T-cell (primary cell): Measurements from ENCODE around the gene SHC2. TPM values are rescaled to one million over a fixed set of nuclear protein-coding genes. Genes with fewer than 3 reads are reported as not detected.

Experiments used
- ATAC-seq, 4 experiments: fragments of 200-7000 bp in 3 of 4; fragments of 150-1000 bp in 1 of 4; cut with Tn5 transposase; replicated peaks in 1 of 4; 1 replicate in 3 of 4; 2 replicates in 1 of 4; pipeline ENCODE4 v1.10.0; 2021; ENCODE audit warnings: moderate library complexity in 3 of 4, mild to moderate bottlenecking in 2 of 4, moderate number of reproducible peaks in 1 of 4
- CTCF ChIA-PET, 2 donors: fragments of 300-600 bp; sonication (Branson Sonifier 250); formaldehyde crosslinking; loops; one replicate each; lab custom pipeline; 2022; ENCODE audit warnings: antibody characterized with exemption in 2 of 2; lab: Charles Lee
- POLR2A ChIA-PET, 2 donors: fragments of 300-600 bp; sonication (Branson Sonifier 250); formaldehyde crosslinking; loops; one replicate each; lab custom pipeline; 2022; ENCODE audit warnings: antibody characterized with exemption in 2 of 2; lab: Charles Lee
- DNase-seq, 35 experiments: peaks; one replicate each; pipeline versions ENCODE4 v3.0.0 to v3.0.0-alpha.2; 2013 to 2023
- H3K27ac ChIP-seq: one replicate; pipeline ENCODE4 v1.5.1; 2013; ENCODE audit warnings: low read length
- H3K27me3 ChIP-seq, 2 experiments: replicated peaks in 1 of 2; 1 replicate in 1 of 2; 2 replicates in 1 of 2; pipeline versions ENCODE4 v1.6.1 to v1.7.0; 2013; ENCODE audit warnings: low read length in 1 of 2, mixed read lengths in 1 of 2; ENCODE audit not compliant: control insufficient read depth in 2 of 2, insufficient read depth in 2 of 2; ENCODE audit errors: extremely low read depth in 1 of 2
- H3K36me3 ChIP-seq, 2 donors: 1 replicate in 1 of 2; 2 replicates in 1 of 2; pipeline versions ENCODE4 v1.6.1 to v1.7.0; 2013; ENCODE audit warnings: low read length in 1 of 2; ENCODE audit not compliant: control insufficient read depth in 2 of 2, insufficient read depth in 1 of 2; ENCODE audit errors: extremely low read depth in 1 of 2
- H3K4me1 ChIP-seq, 2 experiments: 1 replicate in 1 of 2; 2 replicates in 1 of 2; pipeline versions ENCODE4 v1.6.1 to v1.7.0; 2013; ENCODE audit warnings: low read length in 2 of 2, mixed read lengths in 1 of 2; ENCODE audit not compliant: insufficient read depth in 2 of 2, control insufficient read depth in 1 of 2; ENCODE audit errors: extremely low read depth in 1 of 2
- H3K4me3 ChIP-seq, 2 donors: 1 replicate in 1 of 2; 2 replicates in 1 of 2; pipeline versions ENCODE4 v1.5.1 to v1.7.0; 2013; ENCODE audit warnings: mild to moderate bottlenecking in 2 of 2, low read length in 1 of 2, moderate library complexity in 1 of 2; ENCODE audit not compliant: control insufficient read depth in 1 of 2; ENCODE audit errors: extremely low read depth in 1 of 2
- H3K9me3 ChIP-seq: 2 replicates; pipeline ENCODE4 v1.7.0; 2013
- H3K27ac Mint-ChIP-seq, 2 donors: one replicate each; pipeline ENCODE4 v1.8.0; 2020 to 2021; ENCODE audit warnings: mild to moderate bottlenecking in 2 of 2, mixed read lengths in 2 of 2
- H3K27me3 Mint-ChIP-seq, 2 donors: one replicate each; pipeline ENCODE4 v1.8.0; 2021 to 2022; ENCODE audit warnings: mixed read lengths in 2 of 2
- H3K36me3 Mint-ChIP-seq: one replicate; pipeline ENCODE4 v1.8.0; 2021; ENCODE audit warnings: mixed read lengths
- H3K4me1 Mint-ChIP-seq, 3 donors: one replicate each; pipeline ENCODE4 v1.8.0; 2020 to 2022; ENCODE audit warnings: mixed read lengths in 3 of 3, mild to moderate bottlenecking in 1 of 3
- H3K4me3 Mint-ChIP-seq, 3 donors: one replicate each; pipeline ENCODE4 v1.8.0; 2020 to 2022; ENCODE audit warnings: mild to moderate bottlenecking in 3 of 3, mixed read lengths in 3 of 3, moderate library complexity in 3 of 3
- H3K9me3 Mint-ChIP-seq, 3 donors: one replicate each; pipeline ENCODE4 v1.8.0; 2020 to 2022; ENCODE audit warnings: mixed read lengths in 3 of 3
- WGBS: methylation state at CpG from one replicate; pipeline ENCODE4 v1.1.5; 2013; ENCODE audit warnings: missing lambda C conversion rate; ENCODE audit not compliant: insufficient coverage; 5-methylcytosine and 5-hydroxymethylcytosine counted together
- total RNA-seq, 35 experiments: library from RNA in 6 of 35; stranded (reverse) in 6 of 35; fragments of 120-200 nt in 1 of 35; gene quantifications; one replicate each; pipeline versions ENCODE4 v1.2.1 to v1.2.4 and lab custom pipeline; 2013 to 2026

Gene SHC2
- total RNA-seq, 5 donors from 2014 or later (not counting 1 experiment from before 2014, with no cell fraction given), result 0.66 to 4.4 (median 3.4) TPM

DNA sequence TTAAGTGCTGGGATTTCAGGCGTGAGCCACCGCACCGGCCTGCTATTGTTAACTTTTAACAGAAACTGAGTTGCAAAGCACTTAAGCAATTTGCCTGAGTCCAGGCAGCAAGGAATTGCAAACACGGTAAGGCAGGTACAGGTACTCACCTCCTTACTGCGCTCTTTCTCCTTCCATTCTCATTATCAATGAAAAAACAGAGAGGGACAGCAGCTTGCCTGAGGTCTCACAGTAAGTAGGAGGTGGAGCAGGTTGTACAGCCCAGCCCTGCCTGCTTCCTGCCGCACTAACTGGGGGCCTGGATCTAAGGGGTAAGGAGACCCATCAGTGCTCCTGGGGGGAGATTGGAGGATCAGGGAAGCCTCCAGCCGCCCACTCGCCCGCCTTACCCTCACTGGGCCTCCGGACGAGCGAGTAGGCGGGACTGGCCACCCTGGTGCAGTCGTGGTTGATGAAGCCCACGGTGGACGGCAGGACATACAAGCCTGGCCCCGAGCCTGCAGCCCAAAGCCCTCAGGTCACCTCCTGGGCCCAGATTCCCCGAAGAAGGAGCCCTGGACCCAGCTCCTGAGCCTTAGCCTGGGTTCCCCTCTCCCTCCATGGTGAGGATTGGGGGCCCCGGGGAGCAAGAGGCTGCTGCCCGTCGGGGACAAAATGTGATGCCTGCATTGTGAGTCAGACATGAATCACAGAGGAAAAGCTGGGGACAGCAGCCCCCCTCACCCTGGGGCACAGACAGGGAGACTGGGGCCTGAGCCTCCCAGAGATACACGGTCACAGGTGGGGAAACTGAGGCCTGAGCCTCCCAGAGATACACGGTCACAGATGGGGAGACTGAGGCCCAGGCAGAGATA lies 11.4 kb upstream of the SHC2 start:
- Histone ChIP-seq H3K27ac (no peak overlapping the region), H3K9me3 (no peaks in the 10 kb centered on the region), H3K4me3 (no peak overlapping the region), H3K27me3 (peaks cover 0 to 21% of the 10 kb centered on the region in 2 experiments), H3K36me3 (no peaks in the 10 kb centered on the region), H3K4me1 (no peaks in the 10 kb centered on the region)
- ATAC-seq (no peak), DNase-seq (no peak)
- ChIA-PET POLR2A (no interaction called here), CTCF (interaction anchor here in 1 of 2 donors (0.6 kb wide), 1 partner anchor 120 kb away, joined by 3 read pairs; no protein-coding TSS in a partner anchor)
- Mint-ChIP-seq H3K4me1 (no peaks in the 10 kb centered on the region), H3K4me3 (no peak overlapping the region), H3K9me3 (no peaks in the 10 kb centered on the region), H3K27me3 (peaks cover 3 to 8% of the 10 kb centered on the region in 2 donors), H3K36me3 (no peaks in the 10 kb centered on the region), H3K27ac (no peak overlapping the region)
- 87% methylated on average over 15 of the region's 23 CpGs for whole genome bisulfite sequencing

DNA sequence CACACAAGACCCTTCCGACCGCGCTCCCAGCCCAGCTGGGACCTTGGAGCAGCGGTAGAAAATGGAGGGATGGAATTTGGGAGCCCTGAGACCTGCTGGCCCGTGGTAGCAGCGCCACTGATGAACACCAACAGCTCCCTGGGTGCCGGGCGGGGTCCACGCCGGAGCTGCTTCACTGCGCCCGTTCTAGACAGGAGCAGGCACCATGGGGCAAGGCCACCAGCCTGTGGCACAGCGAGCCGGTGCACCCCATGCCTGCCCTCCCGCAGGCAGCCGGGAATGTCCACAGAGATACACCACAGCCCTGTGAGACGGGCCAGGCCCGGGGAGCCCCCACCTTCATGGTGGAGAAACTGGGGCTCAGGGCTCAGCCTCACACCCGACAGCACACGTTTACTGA lies 9.9 kb upstream of the SHC2 start:
- CTCF ChIA-PET, result no interaction called here
- no peak for DNase-seq
- Mint-ChIP-seq H3K4me1 (no peaks in the 10 kb centered on the region), H3K4me3 (no peak overlapping the region), H3K9me3 (no peaks in the 10 kb centered on the region), H3K36me3 (no peaks in the 10 kb centered on the region), H3K27me3 (peaks cover 3 to 8% of the 10 kb centered on the region in 2 donors), H3K27ac (no peak overlapping the region)
- H3K27ac ChIP-seq, result no peak overlapping the region
- H3K9me3 ChIP-seq, result no peaks in the 10 kb centered on the region
- H3K4me1 ChIP-seq, result no peaks in the 10 kb centered on the region
- no peak for ATAC-seq
- H3K4me3 ChIP-seq, result no peak overlapping the region
- no peaks in the 10 kb centered on the region for H3K36me3 ChIP-seq
- 83% methylated on average over 15 of the region's 20 CpGs for WGBS
- H3K27me3 ChIP-seq, result peaks cover 0 to 21% of the 10 kb centered on the region in 2 experiments
- POLR2A ChIA-PET, result no interaction called here

DNA sequence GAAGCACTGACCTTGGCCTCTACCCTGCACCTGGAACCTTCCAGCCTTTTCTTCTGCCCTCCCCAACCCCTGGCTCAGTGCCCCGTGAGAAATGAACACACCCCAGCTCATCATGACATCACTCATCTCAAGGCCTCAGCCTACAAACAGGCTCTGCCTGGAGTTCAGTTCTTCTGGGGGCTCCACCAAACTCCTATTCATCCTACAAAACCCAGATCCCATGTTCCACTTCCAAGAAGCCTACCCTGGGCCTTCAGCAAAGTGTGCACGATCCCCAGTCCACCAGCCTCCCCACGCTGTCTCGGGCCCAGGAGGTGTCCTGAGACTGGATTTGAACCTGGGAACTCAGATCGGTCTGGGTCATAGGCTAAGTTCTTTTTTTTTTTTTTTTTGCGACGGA lies 9.0 kb upstream of the SHC2 start:
- POLR2A ChIA-PET, result no interaction called here
- no peaks in the 10 kb centered on the region for H3K4me1 ChIP-seq
- H3K9me3 ChIP-seq, result no peaks in the 10 kb centered on the region
- Mint-ChIP-seq H3K9me3 (no peaks in the 10 kb centered on the region), H3K36me3 (no peaks in the 10 kb centered on the region), H3K27me3 (peaks cover 0 to 3% of the 10 kb centered on the region in 2 donors), H3K4me1 (no peaks in the 10 kb centered on the region), H3K27ac (no peak overlapping the region), H3K4me3 (no peak overlapping the region)
- ATAC-seq (no peak), DNase-seq (no peak)
- H3K27me3 ChIP-seq, result peaks cover 0 to 14% of the 10 kb centered on the region in 2 experiments
- H3K36me3 ChIP-seq, result no peaks in the 10 kb centered on the region
- WGBS, result 73% methylated on average over 3 of the region's 7 CpGs
- H3K27ac ChIP-seq, result no peak overlapping the region
- CTCF ChIA-PET, result no interaction called here
- no peak overlapping the region for H3K4me3 ChIP-seq

DNA sequence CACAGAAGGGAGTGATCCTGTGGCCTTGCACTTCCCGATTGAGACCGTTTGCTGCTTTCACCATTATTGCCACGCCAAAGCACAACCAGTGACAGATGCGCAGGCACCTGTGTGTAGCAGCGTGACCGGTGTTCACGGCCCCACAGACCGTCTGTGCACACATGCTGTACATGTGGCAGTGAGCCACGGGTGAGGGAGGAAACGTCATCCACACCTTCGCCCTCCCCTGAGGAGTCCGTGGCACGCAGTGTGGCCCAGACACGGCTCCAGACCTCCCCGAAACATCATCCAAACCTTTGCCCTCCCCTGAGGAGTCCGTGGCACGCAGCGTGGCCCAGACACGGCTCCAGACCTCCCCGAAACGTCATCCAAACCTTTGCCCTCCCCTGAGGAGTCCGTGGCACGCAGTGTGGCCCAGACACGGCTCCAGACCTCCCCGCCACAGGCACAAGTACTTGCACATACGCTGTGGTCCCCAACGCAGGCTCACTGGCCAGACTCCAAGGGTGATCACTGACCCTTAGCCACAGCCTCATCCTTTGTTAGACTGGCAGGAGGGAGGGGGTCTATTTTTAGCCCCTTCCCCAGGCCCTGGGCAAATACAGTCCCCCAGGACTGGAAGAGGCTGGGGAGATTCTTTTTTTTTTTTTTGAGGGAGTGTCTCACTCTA lies 7.9 kb upstream of the SHC2 start:
- no peaks in the 10 kb centered on the region for H3K4me1 Mint-ChIP-seq
- Histone ChIP-seq H3K27ac (no peak overlapping the region), H3K36me3 (no peaks in the 10 kb centered on the region), H3K9me3 (no peaks in the 10 kb centered on the region), H3K4me1 (no peaks in the 10 kb centered on the region), H3K27me3 (peaks cover 0 to 8% of the 10 kb centered on the region in 2 experiments), H3K4me3 (no peak overlapping the region)
- no peaks in the 10 kb centered on the region for H3K9me3 Mint-ChIP-seq
- ChIA-PET CTCF (no interaction called here), POLR2A (no interaction called here)
- H3K27me3 Mint-ChIP-seq, result peaks cover 0 to 6% of the 10 kb centered on the region in 2 donors
- 96% methylated on average over 22 of the region's 27 CpGs for WGBS
- no peak for DNase-seq
- no peak overlapping the region for H3K27ac Mint-ChIP-seq
- no peaks in the 10 kb centered on the region for H3K36me3 Mint-ChIP-seq
- no peak for ATAC-seq
- H3K4me3 Mint-ChIP-seq, result no peak overlapping the region

DNA sequence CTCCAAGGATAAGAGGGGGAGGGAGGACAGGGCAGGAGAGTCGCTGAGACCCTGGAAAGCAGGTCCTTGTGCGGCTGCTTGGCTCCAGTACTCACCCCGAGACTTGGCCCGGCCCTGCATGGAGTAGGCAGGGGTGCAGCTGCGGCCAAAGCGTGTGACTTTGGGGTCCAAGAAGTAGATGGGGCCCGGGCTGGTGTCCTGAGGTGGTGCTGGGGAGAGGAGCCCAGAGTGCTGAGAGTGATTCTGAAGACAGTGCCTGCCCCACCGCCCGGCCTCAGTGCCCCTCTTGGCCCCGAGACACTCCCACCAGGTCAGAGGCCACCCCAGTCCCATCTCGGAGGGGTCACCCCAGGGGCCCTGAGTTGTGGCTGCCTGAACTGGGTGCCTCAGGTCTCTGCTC lies 6.7 kb upstream of the SHC2 start:
- Mint-ChIP-seq H3K27me3 (peaks cover 0 to 9% of the 10 kb centered on the region in 2 donors), H3K27ac (no peak overlapping the region), H3K4me3 (no peak overlapping the region), H3K9me3 (no peaks in the 10 kb centered on the region), H3K4me1 (peaks cover 0 to under 1% (median 0%) of the 10 kb centered on the region in 3 donors), H3K36me3 (no peaks in the 10 kb centered on the region)
- Histone ChIP-seq H3K4me3 (no peak overlapping the region), H3K36me3 (no peaks in the 10 kb centered on the region), H3K27ac (no peak overlapping the region), H3K9me3 (no peaks in the 10 kb centered on the region), H3K27me3 (peaks cover 2 to 17% of the 10 kb centered on the region in 2 experiments), H3K4me1 (no peaks in the 10 kb centered on the region)
- no peak for DNase-seq
- ChIA-PET POLR2A (no interaction called here), CTCF (no interaction called here)
- ATAC-seq, result no peak
- WGBS, result 78% methylated on average over 11 of the region's 11 CpGs

DNA sequence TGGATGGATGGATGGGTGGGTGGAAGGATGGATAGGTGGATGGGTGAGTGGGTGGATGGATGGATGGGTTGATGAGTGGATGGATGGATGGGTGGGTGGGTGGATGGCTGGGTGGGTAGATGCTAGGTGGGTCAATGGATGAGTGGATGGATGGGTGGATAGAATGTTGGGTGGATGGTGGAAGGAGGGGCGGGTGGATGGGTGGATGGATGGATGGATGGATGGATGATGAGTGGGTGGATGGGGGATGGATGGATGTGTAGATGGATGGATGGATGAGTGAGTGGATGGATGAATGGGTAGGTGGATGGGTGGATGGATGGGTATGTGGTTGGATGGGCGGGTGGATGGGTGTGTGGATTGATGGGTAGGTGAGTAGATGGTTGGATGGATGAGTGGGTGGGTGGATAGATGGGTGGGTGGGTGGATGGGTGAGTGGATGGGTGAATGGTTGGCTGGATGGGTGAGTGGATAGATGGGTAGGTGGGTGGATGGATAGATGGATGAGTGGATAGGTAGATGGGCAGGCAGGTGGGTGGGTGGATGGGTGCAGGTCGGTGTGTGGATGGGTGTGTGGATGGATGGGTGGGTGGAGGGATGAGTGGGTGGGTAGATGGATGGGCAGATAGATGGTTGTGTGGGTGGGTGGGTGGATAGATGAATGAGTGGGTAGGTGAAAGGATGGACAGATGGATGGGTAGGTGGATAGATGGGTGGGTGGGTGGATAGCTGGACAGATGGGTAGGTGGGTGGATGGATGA lies 4.4 kb upstream of the SHC2 start:
- H3K36me3 ChIP-seq, result no peaks in the 10 kb centered on the region
- CTCF ChIA-PET, result no interaction called here
- peaks cover 7 to 30% of the 10 kb centered on the region in 2 experiments for H3K27me3 ChIP-seq
- Mint-ChIP-seq H3K27ac (no peak overlapping the region), H3K4me1 (peaks cover 0 to 8% (median 0%) of the 10 kb centered on the region in 3 donors), H3K4me3 (no peak overlapping the region), H3K9me3 (no peaks in the 10 kb centered on the region), H3K36me3 (no peaks in the 10 kb centered on the region), H3K27me3 (peaks cover 0 to 16% of the 10 kb centered on the region in 2 donors)
- POLR2A ChIA-PET, result no interaction called here
- H3K4me1 ChIP-seq, result peaks cover 0 to 13% of the 10 kb centered on the region in 2 experiments
- DNase-seq, result no peak
- no peaks in the 10 kb centered on the region for H3K9me3 ChIP-seq
- H3K4me3 ChIP-seq, result no peak overlapping the region
- ATAC-seq, result no peak
- no peak overlapping the region for H3K27ac ChIP-seq
- WGBS, result 95% methylated on average over 3 of the region's 3 CpGs
